Subcutaneous adipose tissue (tissue), 4 donors: ENCODE data around the gene HOMEZ. TPM values are rescaled to one million over a fixed set of nuclear protein-coding genes. Genes with fewer than 3 reads are reported as not detected.

Source experiments
- total RNA-seq, 4 donors: library from RNA; depleted of rRNA; stranded (reverse); fragments of >200 nt; gene quantifications; one replicate each; pipeline ENCODE4 v1.1.0, GENCODE V29; 2016
- TF ChIP-seq, protein P1 (sequence below): fragments of 450-650 bp; IDR thresholded peaks from one replicate; pipeline ENCODE4 v1.5.1; 2016; ENCODE audit warnings: low read depth, mild to moderate bottlenecking, control low read depth, antibody characterized with exemption, moderate library complexity

HOMEZ gene
- total RNA-seq, 4 donors from 2014 or later, result 5.4 to 11.1 (median 7.4) TPM

DNA sequence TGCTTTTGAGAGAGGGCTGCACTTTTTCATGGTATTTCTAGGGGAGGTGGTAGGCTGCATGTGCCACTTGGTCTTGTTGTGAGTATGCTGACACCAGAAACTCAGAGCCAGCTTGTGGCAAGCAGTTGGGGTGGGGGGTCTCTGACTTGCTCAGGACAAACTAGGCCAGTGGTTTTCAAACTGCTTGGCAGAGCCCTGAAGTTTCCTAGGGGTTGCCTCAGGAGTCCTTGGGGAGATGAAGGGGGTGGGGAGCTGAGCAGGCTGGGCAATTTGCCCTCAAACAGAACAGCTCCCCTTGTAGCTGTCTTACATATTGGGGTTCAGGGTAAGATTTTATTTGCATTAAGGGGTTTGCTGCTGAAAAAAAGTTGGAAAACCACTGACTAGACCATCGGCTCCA lies 24.6 kb upstream of the HOMEZ start:
- TF ChIP-seq, protein P1, sequence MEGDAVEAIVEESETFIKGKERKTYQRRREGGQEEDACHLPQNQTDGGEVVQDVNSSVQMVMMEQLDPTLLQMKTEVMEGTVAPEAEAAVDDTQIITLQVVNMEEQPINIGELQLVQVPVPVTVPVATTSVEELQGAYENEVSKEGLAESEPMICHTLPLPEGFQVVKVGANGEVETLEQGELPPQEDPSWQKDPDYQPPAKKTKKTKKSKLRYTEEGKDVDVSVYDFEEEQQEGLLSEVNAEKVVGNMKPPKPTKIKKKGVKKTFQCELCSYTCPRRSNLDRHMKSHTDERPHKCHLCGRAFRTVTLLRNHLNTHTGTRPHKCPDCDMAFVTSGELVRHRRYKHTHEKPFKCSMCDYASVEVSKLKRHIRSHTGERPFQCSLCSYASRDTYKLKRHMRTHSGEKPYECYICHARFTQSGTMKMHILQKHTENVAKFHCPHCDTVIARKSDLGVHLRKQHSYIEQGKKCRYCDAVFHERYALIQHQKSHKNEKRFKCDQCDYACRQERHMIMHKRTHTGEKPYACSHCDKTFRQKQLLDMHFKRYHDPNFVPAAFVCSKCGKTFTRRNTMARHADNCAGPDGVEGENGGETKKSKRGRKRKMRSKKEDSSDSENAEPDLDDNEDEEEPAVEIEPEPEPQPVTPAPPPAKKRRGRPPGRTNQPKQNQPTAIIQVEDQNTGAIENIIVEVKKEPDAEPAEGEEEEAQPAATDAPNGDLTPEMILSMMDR, result no peak

DNA sequence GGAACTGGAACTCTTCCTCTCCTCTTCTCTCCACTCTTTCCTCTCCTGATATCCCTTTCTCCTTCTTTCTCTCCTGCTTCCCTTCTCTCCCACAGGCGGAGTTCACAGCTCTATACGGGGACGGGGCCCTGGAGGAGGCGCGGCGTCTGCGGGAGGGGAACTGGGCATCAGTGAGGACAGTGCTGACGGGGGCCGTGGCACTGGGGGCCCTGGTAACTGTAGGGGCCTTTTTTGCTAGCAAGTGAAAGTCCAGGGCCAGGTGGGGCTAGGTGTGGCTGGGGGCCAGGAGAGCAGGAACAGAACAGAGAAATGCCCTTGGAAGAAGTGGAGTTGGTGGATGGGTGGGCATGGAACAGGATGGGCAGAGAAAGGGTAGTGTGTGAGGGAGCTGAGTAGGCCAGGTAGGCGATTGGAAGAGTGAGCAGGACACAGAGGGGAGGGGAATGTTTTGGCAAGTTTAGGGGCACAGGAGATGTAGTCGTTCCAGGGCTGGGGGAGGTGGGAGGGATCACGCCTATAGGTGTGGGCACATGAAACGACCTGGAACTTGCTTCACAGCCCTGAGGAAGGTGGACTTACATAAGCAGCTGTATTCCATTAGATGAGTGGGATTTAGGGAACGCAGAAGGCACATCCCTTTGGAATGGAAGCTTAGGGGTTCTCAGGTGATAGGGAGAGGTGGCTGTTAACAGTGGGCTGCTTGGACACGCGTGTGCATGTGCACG lies 23.0 kb upstream of the HOMEZ start:
- TF ChIP-seq, protein P1, result no peak

DNA sequence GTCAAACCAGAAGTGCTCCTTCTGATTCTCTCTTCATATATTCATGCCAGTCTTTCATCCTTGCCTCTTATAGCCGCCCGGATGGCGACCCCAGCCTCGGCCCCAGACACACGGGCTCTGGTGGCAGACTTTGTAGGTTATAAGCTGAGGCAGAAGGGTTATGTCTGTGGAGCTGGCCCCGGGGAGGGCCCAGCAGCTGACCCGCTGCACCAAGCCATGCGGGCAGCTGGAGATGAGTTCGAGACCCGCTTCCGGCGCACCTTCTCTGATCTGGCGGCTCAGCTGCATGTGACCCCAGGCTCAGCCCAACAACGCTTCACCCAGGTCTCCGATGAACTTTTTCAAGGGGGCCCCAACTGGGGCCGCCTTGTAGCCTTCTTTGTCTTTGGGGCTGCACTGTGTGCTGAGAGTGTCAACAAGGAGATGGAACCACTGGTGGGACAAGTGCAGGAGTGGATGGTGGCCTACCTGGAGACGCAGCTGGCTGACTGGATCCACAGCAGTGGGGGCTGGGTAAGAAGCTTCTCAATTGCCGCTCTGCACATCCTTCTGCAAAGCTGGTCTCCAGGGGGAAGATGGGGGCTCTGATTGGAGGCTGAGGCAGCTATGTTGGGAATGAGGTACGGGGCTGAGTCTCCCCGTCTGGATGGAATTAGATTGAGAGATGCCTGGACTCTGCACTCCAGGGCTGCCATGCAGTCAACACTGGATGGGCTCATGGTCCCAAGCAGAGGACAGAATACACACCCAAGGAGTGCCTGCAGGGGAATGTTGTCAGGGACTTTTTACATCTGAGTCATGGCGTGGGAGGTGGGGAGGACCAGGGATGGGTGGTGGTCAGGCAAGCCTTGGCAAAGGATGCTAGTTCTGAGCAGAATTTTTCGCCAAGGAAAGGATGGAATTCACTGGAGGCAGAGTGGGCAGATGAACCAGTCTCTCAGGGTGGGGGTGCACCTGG lies 22.0 kb upstream of the HOMEZ start:
- TF ChIP-seq, protein P1, result no peak

DNA sequence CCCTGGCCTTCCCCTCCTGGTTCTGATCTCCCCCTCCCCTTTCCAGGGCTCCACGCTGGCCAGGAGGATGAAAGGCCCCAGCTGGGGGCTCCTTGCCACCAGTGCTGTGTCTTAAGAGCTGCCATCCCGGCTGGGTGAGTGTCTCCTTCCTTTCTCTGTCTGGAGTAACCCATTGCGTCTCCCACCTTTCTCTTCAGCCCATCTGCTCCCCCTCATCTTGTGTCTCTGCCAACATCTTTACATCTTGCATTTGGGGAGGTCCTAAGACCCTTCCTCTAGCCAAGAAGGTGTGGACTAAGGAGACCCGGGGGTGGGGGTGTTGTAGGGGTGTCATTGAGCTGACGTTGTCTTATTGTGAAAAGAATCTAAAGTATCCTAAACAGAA lies 21.2 kb upstream of the HOMEZ start:
- TF ChIP-seq, protein P1, result no peak

DNA sequence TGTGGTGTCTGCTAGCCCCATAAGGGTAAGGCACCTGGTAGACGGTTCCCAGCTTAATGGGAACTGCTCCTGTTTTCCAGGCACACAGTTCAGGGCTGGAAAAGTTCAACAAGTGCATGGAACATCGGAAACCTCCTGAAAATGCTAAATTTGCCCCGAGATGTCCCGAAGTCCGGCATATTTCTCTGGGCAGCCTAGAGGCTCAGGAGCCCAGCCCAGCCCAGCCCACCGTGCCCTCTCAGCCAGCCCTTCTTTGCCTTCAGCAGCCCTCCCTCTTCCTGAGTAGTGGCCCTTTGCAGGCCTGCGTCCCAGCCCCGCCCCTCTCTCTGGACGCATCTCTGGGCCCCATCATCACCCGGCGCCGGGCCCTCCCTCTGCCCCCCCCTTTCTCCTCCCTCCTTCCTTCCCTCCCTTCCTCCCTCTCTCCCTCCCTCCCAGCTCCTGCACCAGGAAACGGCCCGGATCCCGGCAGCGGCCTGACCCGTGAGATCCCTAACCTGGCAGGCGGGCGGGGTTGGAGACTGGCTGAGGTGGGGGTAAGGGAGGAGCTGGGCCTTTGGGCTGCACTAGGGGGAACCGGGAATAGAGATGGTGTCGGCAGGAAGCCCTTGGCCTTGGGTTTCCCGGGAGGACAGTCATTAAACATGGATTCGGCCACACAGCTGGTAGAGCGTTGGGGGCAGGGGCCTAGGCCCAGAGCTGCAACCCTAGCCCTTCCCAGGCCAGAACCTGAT lies 20.6 kb upstream of the HOMEZ start, which contains the start of gene BCL2L2:
TSS of gene BCL2L2 (plus strand) at position 422 of the 734 bp plus-strand sequence. CDS start 935 bp downstream, outside the sequence.
- TF ChIP-seq, protein P1, result no peak

DNA sequence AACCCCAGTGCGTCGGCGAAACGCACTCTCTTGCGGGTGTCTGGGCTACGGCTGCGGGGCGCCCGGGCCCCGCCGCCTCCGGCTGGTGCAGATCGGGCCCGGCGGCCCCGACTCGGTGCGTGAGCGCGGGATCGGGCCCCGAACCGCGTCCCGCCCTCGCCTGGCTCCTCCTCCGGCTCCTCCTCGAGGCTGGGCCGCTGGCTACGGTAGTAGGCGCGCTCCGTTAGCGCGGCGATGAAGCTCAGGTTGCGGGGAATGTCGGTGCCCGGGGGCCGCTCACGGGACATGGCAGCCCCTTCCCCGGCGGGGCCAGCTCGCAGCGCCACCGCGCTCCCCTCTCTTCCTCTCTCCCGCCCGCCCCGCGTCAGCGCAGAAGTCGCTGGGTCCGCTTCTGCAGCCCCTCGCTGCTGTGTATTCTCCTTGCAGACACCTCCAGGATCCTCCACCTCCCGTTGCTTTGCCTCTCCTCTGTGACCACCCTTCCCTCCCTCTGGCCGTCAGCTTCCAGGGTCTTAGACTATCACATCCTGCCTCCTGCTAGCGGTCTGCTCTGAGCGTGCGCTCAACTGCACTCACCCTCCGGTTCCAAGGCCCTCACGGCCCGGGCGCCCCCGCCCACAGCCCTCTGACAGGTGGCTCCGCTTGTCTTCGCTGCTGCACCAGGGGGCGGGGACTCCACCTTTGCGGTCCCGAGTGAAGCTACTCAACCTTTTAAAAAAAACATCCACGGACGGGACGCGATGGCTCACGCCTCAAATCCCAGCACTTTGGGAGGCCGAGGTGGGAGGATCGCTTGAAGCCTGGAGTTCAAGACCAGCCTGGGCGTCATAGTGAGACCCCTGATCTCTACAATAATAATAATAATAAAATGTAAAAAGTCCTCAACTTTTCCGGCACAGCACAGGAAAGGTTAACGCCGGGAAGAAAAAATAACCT lies 16.6 kb upstream of the HOMEZ start, which contains the start of gene PPP1R3E:
TSS of gene PPP1R3E (minus strand) at position 570 of the 936 bp plus-strand sequence. CDS start at position 287, 283 bp downstream.
- TF ChIP-seq, protein P1, result no peak
